Measurements from ENCODE around the gene SYTL2. TPM values are rescaled to one million over a fixed set of nuclear protein-coding genes. Genes with fewer than 3 reads are reported as not detected.
A peak's percentile ranks its signal among the peaks of the same experiment; 100 is the strongest.

Gene SYTL2
- total RNA-seq, 1 donor from 2014 or later, result 25.1 TPM

DNA sequence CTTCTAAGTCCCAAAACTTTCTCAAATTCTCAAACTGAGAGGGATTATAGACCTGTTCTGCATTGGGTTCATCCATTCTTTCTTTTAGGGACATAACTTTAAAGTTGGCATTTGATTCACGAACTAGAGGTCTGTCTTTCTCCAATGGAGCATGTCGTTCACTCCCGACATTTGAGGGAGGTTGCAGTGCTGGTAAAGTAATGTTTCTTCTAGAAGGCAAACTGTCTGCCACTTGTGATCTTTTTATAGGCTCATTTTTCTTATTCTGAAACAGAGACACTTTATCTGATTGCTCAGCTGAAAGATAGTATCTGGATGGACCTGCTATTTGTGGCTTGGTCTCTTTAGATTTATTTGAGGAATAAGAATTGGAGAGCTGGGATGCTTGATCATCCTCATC, 84.6 kb downstream of the SYTL2 start:
- Mint-ChIP-seq H3K4me1 (ENCODE audit: low read depth) (peaks cover 9% of the 10 kb centered on the region), H3K9me3 (ENCODE audit: low read depth) (peaks cover 13% of the 10 kb centered on the region), H3K4me3 (ENCODE audit: unreplicated experiment) (no peak overlapping the region), H3K27me3 (ENCODE audit: low read depth) (no peaks in the 10 kb centered on the region), H3K36me3 (ENCODE audit: low read depth) (peaks cover 7% of the 10 kb centered on the region), H3K27ac (ENCODE audit: unreplicated experiment) (no peak overlapping the region)
- TF ChIP-seq, protein P1, sequence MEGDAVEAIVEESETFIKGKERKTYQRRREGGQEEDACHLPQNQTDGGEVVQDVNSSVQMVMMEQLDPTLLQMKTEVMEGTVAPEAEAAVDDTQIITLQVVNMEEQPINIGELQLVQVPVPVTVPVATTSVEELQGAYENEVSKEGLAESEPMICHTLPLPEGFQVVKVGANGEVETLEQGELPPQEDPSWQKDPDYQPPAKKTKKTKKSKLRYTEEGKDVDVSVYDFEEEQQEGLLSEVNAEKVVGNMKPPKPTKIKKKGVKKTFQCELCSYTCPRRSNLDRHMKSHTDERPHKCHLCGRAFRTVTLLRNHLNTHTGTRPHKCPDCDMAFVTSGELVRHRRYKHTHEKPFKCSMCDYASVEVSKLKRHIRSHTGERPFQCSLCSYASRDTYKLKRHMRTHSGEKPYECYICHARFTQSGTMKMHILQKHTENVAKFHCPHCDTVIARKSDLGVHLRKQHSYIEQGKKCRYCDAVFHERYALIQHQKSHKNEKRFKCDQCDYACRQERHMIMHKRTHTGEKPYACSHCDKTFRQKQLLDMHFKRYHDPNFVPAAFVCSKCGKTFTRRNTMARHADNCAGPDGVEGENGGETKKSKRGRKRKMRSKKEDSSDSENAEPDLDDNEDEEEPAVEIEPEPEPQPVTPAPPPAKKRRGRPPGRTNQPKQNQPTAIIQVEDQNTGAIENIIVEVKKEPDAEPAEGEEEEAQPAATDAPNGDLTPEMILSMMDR (IDR thresholded peaks at IDR 0.05), result no peak
- no peak for DNase-seq (ENCODE audit: low spot score)

DNA sequence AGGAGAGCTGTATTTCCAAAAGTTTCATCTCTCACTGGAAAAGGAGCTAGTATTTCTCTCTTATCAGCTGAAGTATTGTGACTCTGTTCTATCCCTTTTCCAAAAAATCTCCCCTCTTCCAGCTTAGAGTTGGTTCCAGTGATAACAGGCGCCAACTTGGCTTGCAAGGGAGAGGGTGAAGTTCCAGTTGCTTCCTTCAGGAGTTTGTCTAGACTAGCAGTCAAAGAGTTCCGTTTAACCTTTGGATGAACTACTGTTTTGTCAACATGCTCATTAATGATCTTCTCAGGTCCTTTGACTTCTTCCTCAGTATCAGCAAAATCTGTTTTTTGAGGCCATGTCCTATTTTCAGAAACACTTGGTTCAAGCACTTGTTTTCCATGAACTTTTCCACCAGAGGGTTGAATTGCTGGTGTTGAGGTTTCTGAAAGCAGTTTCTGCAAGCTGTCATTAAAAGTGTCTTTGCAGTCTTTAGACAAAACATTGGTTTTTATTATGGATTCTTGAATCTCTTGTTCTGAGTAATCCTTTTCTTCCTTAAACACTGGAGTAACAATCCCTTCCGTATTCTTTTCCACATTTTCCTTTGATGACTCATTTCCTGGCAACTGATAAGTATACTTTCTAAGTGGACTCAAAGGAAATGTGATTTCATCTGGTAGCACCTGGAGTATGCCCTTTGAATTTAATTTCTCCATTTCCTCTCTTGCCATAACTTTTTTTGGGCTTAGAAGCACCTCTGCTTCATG, 85.3 kb downstream of the SYTL2 start:
- TF ChIP-seq, protein P1 (IDR thresholded peaks at IDR 0.05), result no peak
- Mint-ChIP-seq H3K4me1 (ENCODE audit: low read depth) (peaks cover 9% of the 10 kb centered on the region), H3K27ac (ENCODE audit: unreplicated experiment) (peak overlapping the region; percentile 10), H3K27me3 (ENCODE audit: low read depth) (no peaks in the 10 kb centered on the region), H3K36me3 (ENCODE audit: low read depth) (peaks cover 7% of the 10 kb centered on the region), H3K9me3 (ENCODE audit: low read depth) (peaks cover 13% of the 10 kb centered on the region), H3K4me3 (ENCODE audit: unreplicated experiment) (no peak overlapping the region)
- no peak for DNase-seq (ENCODE audit: low spot score)

DNA sequence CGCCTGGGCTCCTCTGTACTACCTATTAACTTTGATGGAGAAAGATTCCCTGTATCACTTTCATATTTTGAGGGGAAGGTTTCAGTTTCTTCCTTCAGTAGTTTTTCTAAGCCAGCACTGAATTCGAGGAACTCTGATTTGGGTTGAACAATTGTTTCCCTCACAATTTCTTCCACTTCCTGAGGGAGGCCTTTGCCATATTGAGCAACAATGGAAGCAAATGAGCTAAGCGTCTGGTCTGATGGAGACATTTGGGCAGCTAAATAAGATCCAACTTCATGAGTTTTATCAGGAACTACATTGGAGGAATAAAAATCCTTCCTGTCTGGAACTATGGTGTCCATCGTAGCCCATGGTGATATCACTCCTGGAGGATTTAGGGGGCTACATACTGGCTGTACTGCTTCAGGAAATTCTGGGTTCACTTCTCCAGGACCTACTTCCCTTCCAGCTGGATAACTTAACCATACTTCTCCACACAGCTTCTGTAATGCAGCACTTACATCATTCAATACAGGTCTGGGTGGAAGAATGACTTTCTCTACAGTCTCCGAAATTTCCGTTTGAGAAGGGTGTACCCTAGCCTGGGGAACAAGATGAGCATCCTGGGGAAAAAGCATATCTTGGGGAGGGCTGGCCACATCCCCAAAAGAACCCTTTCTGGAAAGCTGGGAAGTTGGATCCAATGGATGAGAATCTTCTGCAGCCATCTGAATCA, 86.0 kb downstream of the SYTL2 start:
- H3K4me1 Mint-ChIP-seq (ENCODE audit: low read depth), result peaks cover 13% of the 10 kb centered on the region

DNA sequence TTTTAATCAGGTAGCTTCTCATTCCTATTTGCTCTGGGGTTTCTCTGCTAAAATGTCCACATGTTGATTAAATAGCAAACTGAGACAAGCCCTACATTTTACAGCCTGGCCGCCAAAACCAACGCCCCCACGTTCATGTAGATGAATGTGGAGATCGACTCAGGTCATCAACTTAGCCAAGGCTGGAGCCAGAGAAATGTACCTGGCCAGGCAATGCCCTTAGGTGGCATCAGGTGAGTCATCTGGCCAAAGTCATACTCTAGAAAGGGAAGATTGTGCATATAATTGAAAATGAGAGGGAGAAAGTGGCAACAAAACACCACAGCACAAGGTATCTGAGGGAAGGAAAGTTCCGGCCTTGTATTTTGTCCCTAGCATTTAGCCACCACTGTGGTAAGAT, 87.9 kb downstream of the SYTL2 start:
- Mint-ChIP-seq H3K4me3 (ENCODE audit: unreplicated experiment) (no peak overlapping the region), H3K4me1 (ENCODE audit: low read depth) (peaks cover 29% of the 10 kb centered on the region)

More for the DNA sequence above, 86.0 kb downstream of the SYTL2 start:
- H3K4me3 Mint-ChIP-seq (ENCODE audit: unreplicated experiment), result no peak overlapping the region
- no peaks in the 10 kb centered on the region for H3K27me3 Mint-ChIP-seq (ENCODE audit: low read depth)
- TF ChIP-seq, protein P1 (IDR thresholded peaks at IDR 0.05), result no peak
- peaks cover 7% of the 10 kb centered on the region for H3K36me3 Mint-ChIP-seq (ENCODE audit: low read depth)
- H3K9me3 Mint-ChIP-seq (ENCODE audit: low read depth), result peaks cover 13% of the 10 kb centered on the region
- H3K27ac Mint-ChIP-seq (ENCODE audit: unreplicated experiment), result no peak overlapping the region
- no peak for DNase-seq (ENCODE audit: low spot score)

DNA sequence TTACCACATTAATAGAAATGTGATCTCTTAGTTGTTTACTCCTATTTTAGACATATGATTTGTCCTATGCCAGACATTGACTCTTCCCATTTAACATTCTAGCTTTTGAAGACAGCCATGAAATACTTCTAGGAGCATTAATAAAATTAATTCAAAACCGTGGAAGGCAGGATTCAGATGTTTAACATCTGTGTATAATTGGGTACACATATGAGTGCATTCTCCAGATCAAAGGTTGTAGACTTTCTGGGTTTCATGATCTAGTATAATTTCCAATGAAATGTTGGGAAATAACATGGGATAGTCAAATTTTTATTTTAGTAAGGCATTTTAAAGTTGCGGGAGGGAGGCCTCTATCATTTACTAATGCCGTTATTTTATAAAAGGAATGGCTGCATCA, 89.8 kb downstream of the SYTL2 start:
- peaks cover 6% of the 10 kb centered on the region for H3K9me3 Mint-ChIP-seq (ENCODE audit: low read depth)
- no peak for DNase-seq (ENCODE audit: low spot score)
- peaks cover 33% of the 10 kb centered on the region for H3K4me1 Mint-ChIP-seq (ENCODE audit: low read depth)
- peaks cover 3% of the 10 kb centered on the region for H3K36me3 Mint-ChIP-seq (ENCODE audit: low read depth)
- TF ChIP-seq, protein P1 (IDR thresholded peaks at IDR 0.05), result no peak
- H3K4me3 Mint-ChIP-seq (ENCODE audit: unreplicated experiment), result no peak overlapping the region
- no peaks in the 10 kb centered on the region for H3K27me3 Mint-ChIP-seq (ENCODE audit: low read depth)
- H3K27ac Mint-ChIP-seq (ENCODE audit: unreplicated experiment), result no peak overlapping the region

More for the DNA sequence above, 87.9 kb downstream of the SYTL2 start:
- no peak for DNase-seq (ENCODE audit: low spot score)
- Mint-ChIP-seq H3K27me3 (ENCODE audit: low read depth) (no peaks in the 10 kb centered on the region), H3K9me3 (ENCODE audit: low read depth) (peaks cover 6% of the 10 kb centered on the region), H3K27ac (ENCODE audit: unreplicated experiment) (no peak overlapping the region), H3K36me3 (ENCODE audit: low read depth) (peaks cover 5% of the 10 kb centered on the region)
- TF ChIP-seq, protein P1 (IDR thresholded peaks at IDR 0.05), result no peak
